ENCODE results near the gene SLC2A10. TPM values are rescaled to one million over a fixed set of nuclear protein-coding genes. Genes with fewer than 3 reads are reported as not detected.
A peak's percentile ranks its signal among the peaks of the same experiment; 100 is the strongest.

Gene SLC2A10
- total and polyA plus RNA-seq, 12 donors: 7.2 to 27.3 (median 12.6) TPM

- no peak overlapping the region for H3K27ac ChIP-seq
- WGBS, 4 donors: 68 to 80% (median 76%) methylated on average over 4 of the region's 4 CpGs
- intact Hi-C loops (cut with DNase I): loop anchor here in 1 of 2 donors (10.0 kb wide), 1 partner anchor 388 kb away; no protein-coding TSS in a partner anchor
- no peaks in the 10 kb centered on the region for H3K36me3 ChIP-seq (replicated peaks in 1 of 2)
- no peak overlapping the region for H3K4me3 ChIP-seq
- DNase-seq: peak in 4 of 7 donors; percentile 22 to 36 (median 34)
- peaks cover 4% of the 10 kb centered on the region for H3K27me3 ChIP-seq
- TF ChIP-seq POLR2A (IDR thresholded peaks at IDR 0.05): no peak
- TF ChIP-seq, protein P1, sequence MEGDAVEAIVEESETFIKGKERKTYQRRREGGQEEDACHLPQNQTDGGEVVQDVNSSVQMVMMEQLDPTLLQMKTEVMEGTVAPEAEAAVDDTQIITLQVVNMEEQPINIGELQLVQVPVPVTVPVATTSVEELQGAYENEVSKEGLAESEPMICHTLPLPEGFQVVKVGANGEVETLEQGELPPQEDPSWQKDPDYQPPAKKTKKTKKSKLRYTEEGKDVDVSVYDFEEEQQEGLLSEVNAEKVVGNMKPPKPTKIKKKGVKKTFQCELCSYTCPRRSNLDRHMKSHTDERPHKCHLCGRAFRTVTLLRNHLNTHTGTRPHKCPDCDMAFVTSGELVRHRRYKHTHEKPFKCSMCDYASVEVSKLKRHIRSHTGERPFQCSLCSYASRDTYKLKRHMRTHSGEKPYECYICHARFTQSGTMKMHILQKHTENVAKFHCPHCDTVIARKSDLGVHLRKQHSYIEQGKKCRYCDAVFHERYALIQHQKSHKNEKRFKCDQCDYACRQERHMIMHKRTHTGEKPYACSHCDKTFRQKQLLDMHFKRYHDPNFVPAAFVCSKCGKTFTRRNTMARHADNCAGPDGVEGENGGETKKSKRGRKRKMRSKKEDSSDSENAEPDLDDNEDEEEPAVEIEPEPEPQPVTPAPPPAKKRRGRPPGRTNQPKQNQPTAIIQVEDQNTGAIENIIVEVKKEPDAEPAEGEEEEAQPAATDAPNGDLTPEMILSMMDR (IDR thresholded peaks at IDR 0.05): peak in 5 of 6 experiments; percentile 39 to 54 (median 40)
- H3K9me3 ChIP-seq (replicated peaks in 1 of 3): no peaks in the 10 kb centered on the region
- H3K4me1 ChIP-seq (replicated peaks in 1 of 2): no peaks in the 10 kb centered on the region
Observed at GRCh38 chr20:46767127-46767761, 57.8 kb downstream of the SLC2A10 start.

GRCh38 chr20:46770330-46771194 is 61.1 kb downstream of the SLC2A10 start:
- H3K4me1 ChIP-seq (replicated peaks in 1 of 2): no peaks in the 10 kb centered on the region
- H3K36me3 ChIP-seq (replicated peaks in 1 of 2): no peaks in the 10 kb centered on the region
- H3K9me3 ChIP-seq (replicated peaks in 1 of 3): no peaks in the 10 kb centered on the region
- intact Hi-C loops (cut with DNase I): no loop called here
- no peak overlapping the region for H3K4me3 ChIP-seq
- no peak for TF ChIP-seq POLR2A (IDR thresholded peaks at IDR 0.05)
- TF ChIP-seq, protein P1 (IDR thresholded peaks at IDR 0.05): no peak
- peaks cover 4% of the 10 kb centered on the region for H3K27me3 ChIP-seq
- 69 to 74% (median 72%) methylated on average over 10 of the region's 10 CpGs for WGBS, 4 donors
- DNase-seq: no peak
- H3K27ac ChIP-seq: no peak overlapping the region

DNA sequence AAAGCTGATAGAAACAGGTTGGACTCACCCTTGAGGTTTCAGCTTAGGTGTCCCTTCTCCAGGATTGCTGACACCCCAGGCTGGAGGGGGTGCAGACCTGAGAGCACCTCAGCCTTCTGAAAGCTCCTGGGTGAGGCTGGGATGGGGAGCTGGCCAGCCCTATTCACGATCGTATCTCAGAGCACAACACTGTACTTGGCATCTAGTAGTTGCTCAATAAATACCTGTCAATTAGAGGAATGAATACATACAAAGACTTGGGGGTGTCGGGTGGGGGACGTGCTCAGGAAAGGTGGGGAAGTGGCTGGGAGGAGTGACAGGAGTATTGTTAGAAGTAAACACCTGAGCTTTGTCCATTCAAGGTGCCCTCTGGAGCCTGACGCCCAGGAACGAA is 61.7 kb downstream of the SLC2A10 start:
- intact Hi-C loops (cut with DNase I): no loop called here
- Histone ChIP-seq H3K27ac (no peak overlapping the region), H3K27me3 (peaks cover 4% of the 10 kb centered on the region), H3K36me3 (replicated peaks in 1 of 2) (no peaks in the 10 kb centered on the region), H3K4me1 (replicated peaks in 1 of 2) (no peaks in the 10 kb centered on the region), H3K4me3 (no peak overlapping the region), H3K9me3 (replicated peaks in 1 of 3) (no peaks in the 10 kb centered on the region)
- DNase-seq: no peak
- WGBS, 4 donors: 69 to 87% (median 79%) methylated on average over 6 of the region's 6 CpGs
- TF ChIP-seq, protein P1 (IDR thresholded peaks at IDR 0.05): no peak
- no peak for TF ChIP-seq POLR2A (IDR thresholded peaks at IDR 0.05)

DNA sequence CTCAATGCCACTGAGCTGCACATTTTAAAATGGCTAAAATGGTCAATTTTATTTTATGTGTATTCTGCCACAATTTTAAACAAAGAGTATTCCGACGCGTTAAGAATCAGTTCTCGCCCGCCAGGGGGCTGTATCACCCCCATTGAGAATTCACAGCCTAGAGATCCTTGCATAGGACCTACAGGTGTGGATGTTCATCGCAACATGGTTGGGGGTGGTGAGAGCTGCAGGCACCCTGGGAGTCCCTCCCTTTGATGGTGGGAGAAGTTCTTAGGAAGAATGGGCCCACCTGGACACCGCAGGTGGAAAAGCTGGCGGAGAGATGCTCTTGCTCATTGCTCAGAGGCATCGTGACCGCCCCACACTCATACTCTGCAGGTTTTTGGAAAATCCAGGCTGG is 63.5 kb downstream of the SLC2A10 start:
- H3K27me3 ChIP-seq: peaks cover 4% of the 10 kb centered on the region
- H3K36me3 ChIP-seq (replicated peaks in 1 of 2): no peaks in the 10 kb centered on the region
- H3K9me3 ChIP-seq (replicated peaks in 1 of 3): no peaks in the 10 kb centered on the region
- DNase-seq: no peak
- intact Hi-C loops (cut with DNase I): no loop called here
- TF ChIP-seq, protein P1 (IDR thresholded peaks at IDR 0.05): no peak
- no peak for TF ChIP-seq POLR2A (IDR thresholded peaks at IDR 0.05)
- no peaks in the 10 kb centered on the region for H3K4me1 ChIP-seq (replicated peaks in 1 of 2)
- no peak overlapping the region for H3K27ac ChIP-seq
- no peak overlapping the region for H3K4me3 ChIP-seq
- WGBS, 4 donors: 75 to 82% (median 80%) methylated on average over 7 to 10 of the region's 10 CpGs

Data from adrenal gland (tissue), 12 donors.